GM12874 (cell line): ENCODE measurements around the gene TWNK.

Experiments
- TF ChIP-seq, protein P1 (sequence below): IDR thresholded peaks from 2 replicates; pipeline ENCODE4 v1.5.1; 2011; ENCODE audit warnings: low read depth, mild to moderate bottlenecking, control low read depth, low read length, moderate library complexity; ENCODE audit not compliant: insufficient read depth

The TWNK gene

DNA sequence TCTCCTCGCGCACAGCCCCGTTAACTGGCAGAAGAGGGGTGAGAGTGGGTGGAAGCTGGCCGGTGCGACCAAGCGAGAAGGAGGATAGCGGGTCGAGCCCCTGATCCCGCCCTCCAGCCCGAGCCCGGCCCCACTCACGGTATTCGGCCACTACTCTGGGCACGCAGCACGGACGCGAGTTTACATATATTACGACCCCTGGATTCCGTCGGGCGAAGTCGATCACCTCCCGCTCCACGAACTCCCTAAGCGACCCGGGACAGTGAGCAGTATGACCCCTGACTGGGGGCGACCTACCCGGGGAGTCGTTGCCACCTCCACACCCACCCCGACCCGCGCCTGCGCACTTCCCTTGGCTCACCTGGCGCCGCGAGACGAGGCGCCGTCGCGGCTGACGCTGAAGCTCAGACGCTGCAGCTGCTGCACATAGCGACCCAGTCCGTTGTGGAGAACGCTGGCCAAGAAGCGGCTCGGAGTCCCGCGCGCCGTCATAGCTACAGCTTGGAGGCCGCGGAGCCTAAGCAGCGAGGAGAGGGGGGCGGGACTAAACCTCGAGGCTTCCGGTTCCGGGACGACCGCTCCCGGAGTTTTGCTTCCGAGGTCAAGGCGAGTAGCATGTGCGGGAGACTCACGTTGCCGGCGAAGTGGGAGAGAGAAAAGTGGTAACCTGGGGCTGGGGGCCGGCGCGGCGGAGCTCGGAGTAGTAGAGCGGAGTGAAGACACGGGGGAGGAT is at the start of gene TWNK, which contains the start of gene MRPL43:
TSS of gene TWNK (plus strand) at position 592 of the 733 bp plus-strand sequence. CDS start 668 bp downstream, outside the sequence.
TSS of gene MRPL43 (minus strand) at position 546 of the 733 bp plus-strand sequence. CDS start at position 492, 54 bp downstream.
- TF ChIP-seq, protein P1, sequence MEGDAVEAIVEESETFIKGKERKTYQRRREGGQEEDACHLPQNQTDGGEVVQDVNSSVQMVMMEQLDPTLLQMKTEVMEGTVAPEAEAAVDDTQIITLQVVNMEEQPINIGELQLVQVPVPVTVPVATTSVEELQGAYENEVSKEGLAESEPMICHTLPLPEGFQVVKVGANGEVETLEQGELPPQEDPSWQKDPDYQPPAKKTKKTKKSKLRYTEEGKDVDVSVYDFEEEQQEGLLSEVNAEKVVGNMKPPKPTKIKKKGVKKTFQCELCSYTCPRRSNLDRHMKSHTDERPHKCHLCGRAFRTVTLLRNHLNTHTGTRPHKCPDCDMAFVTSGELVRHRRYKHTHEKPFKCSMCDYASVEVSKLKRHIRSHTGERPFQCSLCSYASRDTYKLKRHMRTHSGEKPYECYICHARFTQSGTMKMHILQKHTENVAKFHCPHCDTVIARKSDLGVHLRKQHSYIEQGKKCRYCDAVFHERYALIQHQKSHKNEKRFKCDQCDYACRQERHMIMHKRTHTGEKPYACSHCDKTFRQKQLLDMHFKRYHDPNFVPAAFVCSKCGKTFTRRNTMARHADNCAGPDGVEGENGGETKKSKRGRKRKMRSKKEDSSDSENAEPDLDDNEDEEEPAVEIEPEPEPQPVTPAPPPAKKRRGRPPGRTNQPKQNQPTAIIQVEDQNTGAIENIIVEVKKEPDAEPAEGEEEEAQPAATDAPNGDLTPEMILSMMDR, result no peak

DNA sequence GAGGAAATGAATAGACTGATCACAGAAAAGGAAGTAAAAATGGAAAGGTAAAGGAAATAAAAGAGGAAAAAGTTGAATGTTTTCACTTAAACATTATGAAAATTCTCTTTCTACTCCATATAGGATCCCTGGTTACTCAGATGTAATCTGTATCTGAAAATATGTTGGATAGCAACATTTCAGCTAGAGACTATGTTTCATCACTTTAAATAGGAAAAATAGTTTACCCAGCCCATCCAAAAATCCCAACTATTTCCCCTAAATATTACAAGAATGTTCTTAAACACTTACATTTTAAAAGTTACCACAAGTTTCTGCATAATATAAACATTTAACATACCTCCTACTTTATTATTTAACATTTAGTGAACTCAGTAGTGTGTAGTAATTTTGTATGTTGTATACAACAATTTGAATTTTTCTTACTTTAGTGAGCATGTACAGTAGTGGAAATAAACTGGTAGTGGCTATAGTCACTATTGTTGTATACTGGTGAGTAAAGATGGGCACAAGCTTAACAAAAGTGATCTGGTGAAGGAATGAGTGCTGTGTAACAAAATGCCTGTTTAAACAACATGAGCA is 47.5 kb upstream of the TWNK start:
- TF ChIP-seq, protein P1, result no peak

DNA sequence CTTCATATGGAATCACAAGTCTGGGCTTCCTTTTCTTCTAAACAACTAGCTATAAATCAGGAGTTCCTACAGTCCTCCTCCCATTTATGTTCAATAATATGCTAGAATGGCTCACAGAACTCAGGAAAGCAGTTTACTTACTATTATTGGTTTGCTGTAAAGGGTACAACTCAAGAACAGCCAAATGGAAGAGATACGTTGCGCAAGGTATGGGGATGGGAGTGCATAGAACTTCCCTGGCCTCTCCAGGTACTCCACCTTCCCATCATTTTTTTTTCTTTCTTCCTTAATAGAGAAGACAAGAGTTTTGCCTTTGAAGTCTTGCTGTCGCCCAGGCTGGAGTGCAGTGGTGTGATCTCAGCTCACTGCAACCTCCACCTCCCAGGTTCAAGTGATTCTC is 45.1 kb upstream of the TWNK start:
- TF ChIP-seq, protein P1, result no peak

DNA sequence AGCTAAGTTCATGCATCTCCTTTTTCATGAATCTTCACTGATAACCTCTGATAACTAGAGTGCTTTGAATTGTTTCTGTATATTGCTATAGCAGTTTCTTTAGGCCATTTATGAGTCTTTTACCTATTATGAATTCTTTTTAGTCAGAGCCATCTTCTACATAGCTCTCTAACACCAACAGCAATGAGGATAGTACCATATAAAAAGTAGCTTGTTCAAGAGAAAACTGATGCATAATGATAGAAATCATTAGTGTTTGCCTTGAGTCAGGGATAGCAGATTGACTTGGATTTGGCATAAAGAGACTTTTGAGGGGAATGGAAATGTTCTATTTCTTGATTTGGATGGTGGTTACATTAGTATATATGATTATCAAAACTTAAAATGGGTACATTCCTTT is 43.8 kb upstream of the TWNK start:
- TF ChIP-seq, protein P1, result no peak

DNA sequence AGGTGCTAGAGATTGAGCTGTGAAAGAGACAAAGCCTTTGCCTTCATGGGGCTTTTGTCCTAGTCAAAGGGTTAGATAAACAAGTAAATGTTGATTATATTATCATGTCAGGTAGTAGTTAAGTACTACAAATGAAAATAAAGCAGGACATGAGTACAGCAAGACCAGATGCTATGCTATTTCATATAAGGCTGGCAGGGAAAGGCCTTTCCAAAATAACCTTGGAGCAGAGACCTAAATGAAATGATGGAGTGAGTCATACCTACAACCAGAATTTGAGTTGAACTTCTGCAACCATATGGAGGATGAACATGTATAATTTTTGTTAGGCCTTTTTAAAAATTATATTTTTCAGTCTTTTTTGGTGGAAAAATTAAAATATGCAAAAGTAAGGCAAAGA is 41.6 kb upstream of the TWNK start:
- TF ChIP-seq, protein P1, result no peak

DNA sequence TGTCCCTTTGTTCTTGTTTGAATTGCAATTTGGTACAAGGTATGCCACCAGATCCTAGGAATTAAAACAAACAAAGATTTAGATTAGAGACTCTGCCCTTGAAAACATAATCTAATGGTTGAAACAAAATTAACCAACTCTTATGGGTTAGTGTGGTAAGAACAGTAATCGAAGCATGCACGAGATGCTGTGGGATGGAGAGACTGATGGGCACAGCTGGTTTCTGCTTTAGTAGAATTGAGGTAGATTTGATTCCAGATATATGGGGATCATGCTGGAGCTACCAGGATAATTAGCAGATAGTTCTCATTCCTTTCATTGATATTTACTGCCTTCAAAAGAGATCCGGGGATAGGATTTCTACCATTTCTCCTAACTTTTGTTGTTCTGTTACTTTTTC is 38.4 kb upstream of the TWNK start:
- TF ChIP-seq, protein P1, result no peak

DNA sequence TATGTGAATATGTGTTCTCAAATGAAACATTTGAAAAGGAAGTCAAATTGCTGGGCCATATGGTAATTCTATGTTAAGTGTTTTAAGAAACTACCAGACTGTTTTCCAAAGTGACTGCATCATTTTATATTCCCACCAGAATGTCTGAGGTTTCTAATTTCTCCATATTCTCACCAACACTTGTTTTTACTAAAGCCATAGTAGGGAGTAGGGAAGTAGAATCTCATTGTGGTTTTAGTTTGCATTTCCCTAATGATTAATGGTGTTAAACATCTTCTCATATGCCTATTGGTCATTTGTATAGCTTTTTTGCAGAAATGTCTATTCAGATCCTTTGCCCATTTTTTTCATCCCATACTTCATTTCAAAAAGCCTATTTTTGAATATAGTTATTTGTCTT is 27.1 kb upstream of the TWNK start:
- TF ChIP-seq, protein P1, result no peak
